OCI-LY3 (cell line): ENCODE data around the gene ZNRD2.

Experiments
- H2AFZ ChIP-seq: fragments of 200-600, 300-600 bp; shearing (Covaris generic); 2 replicates; pipeline ENCODE4 v1.6.0; 2014; ENCODE audit warnings: antibody characterized with exemption, low read depth, low read length
- H3K27ac ChIP-seq: fragments of 200-600, 300-600 bp; sonication (generic); 2 replicates; pipeline ENCODE4 v1.5.1; 2014; ENCODE audit warnings: mild to moderate bottlenecking, low read length, moderate library complexity, mixed read lengths
- H3K27me3 ChIP-seq: fragments of 200-600, 300-600 bp; sonication (generic); 2 replicates; pipeline ENCODE4 v1.6.1; 2014; ENCODE audit warnings: low read depth, low read length, mixed read lengths
- H3K36me3 ChIP-seq: fragments of 200-600, 300-600 bp; sonication (generic); replicated peaks from 2 replicates; pipeline ENCODE3; 2014; ENCODE audit warnings: low read depth, low read length, mixed read lengths
- H3K4me1 ChIP-seq: fragments of 300-600, 200-600 bp; sonication (generic); 2 replicates; pipeline ENCODE4 v1.6.1; 2014; ENCODE audit warnings: low read length, mixed read lengths
- H3K4me2 ChIP-seq: fragments of 200-600, 300-600 bp; sonication (generic); 2 replicates; pipeline ENCODE4 v1.6.1; 2014; ENCODE audit warnings: low read length, mixed read lengths
- H3K4me3 ChIP-seq: fragments of 300-600, 200-600 bp; sonication (generic); 2 replicates; pipeline ENCODE4 v1.5.1; 2014; ENCODE audit warnings: antibody characterized with exemption, mild to moderate bottlenecking, low read length, moderate library complexity
- H3K79me2 ChIP-seq: fragments of 300-600, 200-600 bp; shearing (Covaris generic); 2 replicates; pipeline ENCODE4 v1.6.1; 2014; ENCODE audit warnings: mild to moderate bottlenecking, low read length, mixed read lengths
- H3K9ac ChIP-seq: fragments of 300-600, 200-600 bp; shearing (Covaris generic); 2 replicates; pipeline ENCODE4 v1.6.0; 2014; ENCODE audit warnings: mild to moderate bottlenecking, low read length, moderate library complexity
- H3K9me3 ChIP-seq: fragments of 200-600, 300-600 bp; shearing (Covaris generic); 2 replicates; pipeline ENCODE4 v1.6.1; 2014; ENCODE audit warnings: low read length, mixed read lengths; ENCODE audit not compliant: insufficient read depth
- H4K20me1 ChIP-seq: fragments of 200-600, 300-600 bp; sonication (generic); 2 replicates; pipeline ENCODE4 v1.6.1; 2016; ENCODE audit warnings: low read length, mixed read lengths; ENCODE audit not compliant: insufficient read depth
- EZH2phosphoT487 ChIP-seq: fragments of 200-600 bp; shearing (Covaris generic); IDR thresholded peaks from 2 replicates; pipeline ENCODE4 v1.6.1; 2018; ENCODE audit warnings: antibody characterized with exemption, mixed run types, low read depth
- TF ChIP-seq, protein P1 (sequence below): fragments of 200-600, 300-600 bp; sonication (generic); IDR thresholded peaks from 2 replicates; pipeline ENCODE4 v1.5.1; 2014; ENCODE audit warnings: antibody characterized with exemption, low read length, low read depth

Gene ZNRD2

GRCh38 chr11:65577756-65578109, 7.5 kb downstream of the ZNRD2 start:
- Histone ChIP-seq H3K27me3 (no peaks in the 10 kb centered on the region), H2AFZ (no peak overlapping the region), H3K4me2 (peak overlapping the region; percentile 98), H3K4me3 (peak overlapping the region; percentile 81), H3K36me3 (peaks cover 13% of the 10 kb centered on the region), H3K27ac (peak overlapping the region; percentile 8; the same call in 1 of the 2 replicates), H3K9ac (peak overlapping the region; percentile 87), H4K20me1 (peaks cover 5% of the 10 kb centered on the region; the same call in 1 of the 2 replicates), H3K4me1 (peaks cover 38% of the 10 kb centered on the region), H3K9me3 (no peaks in the 10 kb centered on the region), H3K79me2 (peaks cover 23% of the 10 kb centered on the region)
- TF ChIP-seq, protein P1, sequence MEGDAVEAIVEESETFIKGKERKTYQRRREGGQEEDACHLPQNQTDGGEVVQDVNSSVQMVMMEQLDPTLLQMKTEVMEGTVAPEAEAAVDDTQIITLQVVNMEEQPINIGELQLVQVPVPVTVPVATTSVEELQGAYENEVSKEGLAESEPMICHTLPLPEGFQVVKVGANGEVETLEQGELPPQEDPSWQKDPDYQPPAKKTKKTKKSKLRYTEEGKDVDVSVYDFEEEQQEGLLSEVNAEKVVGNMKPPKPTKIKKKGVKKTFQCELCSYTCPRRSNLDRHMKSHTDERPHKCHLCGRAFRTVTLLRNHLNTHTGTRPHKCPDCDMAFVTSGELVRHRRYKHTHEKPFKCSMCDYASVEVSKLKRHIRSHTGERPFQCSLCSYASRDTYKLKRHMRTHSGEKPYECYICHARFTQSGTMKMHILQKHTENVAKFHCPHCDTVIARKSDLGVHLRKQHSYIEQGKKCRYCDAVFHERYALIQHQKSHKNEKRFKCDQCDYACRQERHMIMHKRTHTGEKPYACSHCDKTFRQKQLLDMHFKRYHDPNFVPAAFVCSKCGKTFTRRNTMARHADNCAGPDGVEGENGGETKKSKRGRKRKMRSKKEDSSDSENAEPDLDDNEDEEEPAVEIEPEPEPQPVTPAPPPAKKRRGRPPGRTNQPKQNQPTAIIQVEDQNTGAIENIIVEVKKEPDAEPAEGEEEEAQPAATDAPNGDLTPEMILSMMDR: no peak
- no peak for TF ChIP-seq EZH2phosphoT487

- H3K36me3 ChIP-seq: peaks cover 13% of the 10 kb centered on the region
- H3K4me3 ChIP-seq: no peak overlapping the region
- peaks cover 35% of the 10 kb centered on the region for H3K4me1 ChIP-seq
- H3K27ac ChIP-seq: no peak overlapping the region
- H3K9me3 ChIP-seq: no peaks in the 10 kb centered on the region
- H2AFZ ChIP-seq: no peak overlapping the region
- H4K20me1 ChIP-seq: peaks cover 2% of the 10 kb centered on the region; the same call in 1 of the 2 replicates
- TF ChIP-seq EZH2phosphoT487: no peak
- TF ChIP-seq, protein P1: no peak
- peak overlapping the region; percentile 98 for H3K4me2 ChIP-seq
- H3K79me2 ChIP-seq: peaks cover 19% of the 10 kb centered on the region
- peak overlapping the region; percentile 87; the same call in 1 of the 2 replicates for H3K9ac ChIP-seq
- no peaks in the 10 kb centered on the region for H3K27me3 ChIP-seq
These were observed 7.9 kb downstream of the ZNRD2 start for GRCh38 chr11:65578134-65578533.

GRCh38 chr11:65578667-65579066, 8.4 kb downstream of the ZNRD2 start:
- peaks cover 30% of the 10 kb centered on the region for H3K4me1 ChIP-seq
- no peaks in the 10 kb centered on the region for H3K9me3 ChIP-seq
- no peaks in the 10 kb centered on the region for H4K20me1 ChIP-seq
- H3K4me3 ChIP-seq: no peak overlapping the region
- no peak overlapping the region for H3K4me2 ChIP-seq
- peaks cover 16% of the 10 kb centered on the region; the same call in 1 of the 2 replicates for H3K79me2 ChIP-seq
- TF ChIP-seq EZH2phosphoT487: no peak
- TF ChIP-seq, protein P1: no peak
- H2AFZ ChIP-seq: no peak overlapping the region
- H3K27ac ChIP-seq: no peak overlapping the region
- H3K9ac ChIP-seq: no peak overlapping the region
- H3K36me3 ChIP-seq: peaks cover 13% of the 10 kb centered on the region
- H3K27me3 ChIP-seq: no peaks in the 10 kb centered on the region

DNA sequence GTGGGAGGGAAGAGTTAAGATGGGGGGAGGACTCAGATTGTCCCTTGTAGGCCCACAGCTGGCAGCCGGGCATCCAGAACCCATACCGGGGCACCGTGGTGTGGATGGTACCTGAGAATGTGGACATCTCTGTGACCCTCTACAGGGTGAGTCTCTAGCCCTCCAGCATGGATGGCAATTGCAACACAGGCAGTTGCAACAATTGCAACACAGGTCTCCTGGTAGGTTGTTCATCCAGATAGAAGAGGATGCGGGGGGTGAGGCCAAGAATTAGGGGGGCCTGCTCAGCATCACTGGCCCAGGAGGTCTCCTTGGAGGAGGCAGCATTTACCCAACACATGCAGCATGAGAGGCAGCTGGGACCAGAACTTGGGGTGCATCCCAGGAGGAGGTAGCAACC, 9.0 kb downstream of the ZNRD2 start:
- Histone ChIP-seq H3K4me3 (no peak overlapping the region), H3K27ac (no peak overlapping the region), H3K4me1 (peaks cover 26% of the 10 kb centered on the region), H2AFZ (no peak overlapping the region), H3K79me2 (peaks cover 16% of the 10 kb centered on the region; the same call in 1 of the 2 replicates), H3K36me3 (peaks cover 15% of the 10 kb centered on the region), H3K27me3 (no peaks in the 10 kb centered on the region), H3K4me2 (no peak overlapping the region), H4K20me1 (no peaks in the 10 kb centered on the region), H3K9me3 (no peaks in the 10 kb centered on the region), H3K9ac (no peak overlapping the region)
- TF ChIP-seq, protein P1: no peak
- no peak for TF ChIP-seq EZH2phosphoT487
